Activated CD4-positive, alpha-beta memory T cell treated with anti-CD3 and anti-CD28 coated beads, Interleukin-2, amount 10 ng/mL, durations not matched to agents 7 days and 5 days (primary cell): ENCODE data around the gene ZNF565. TPM values are rescaled to one million over a fixed set of nuclear protein-coding genes. Genes with fewer than 3 reads are reported as not detected.
"Not testable (repeated sequence)": the region's sequence is repeated elsewhere in the genome, so short reads cannot be mapped to it uniquely, and the experiment has no call there.

Experiments used
- CTCF ChIA-PET: fragments of 350-600 bp; sonication (Branson Sonifier 250); formaldehyde crosslinking; loops from one replicate; lab custom pipeline; 2021; ENCODE audit warnings: antibody characterized with exemption, inconsistent platforms; lab: Charles Lee
- POLR2A ChIA-PET: fragments of 350-600 bp; sonication (Branson Sonifier 250); formaldehyde crosslinking; loops from one replicate; lab custom pipeline; 2021; ENCODE audit warnings: antibody characterized with exemption; lab: Charles Lee
- DNase-seq: peaks from one replicate; pipeline ENCODE4 v3.0.0-alpha.2; 2020
- H3K27ac Mint-ChIP-seq: one replicate; pipeline ENCODE4 v1.8.0; 2021; ENCODE audit warnings: mild to moderate bottlenecking, mixed read lengths
- H3K27me3 Mint-ChIP-seq: one replicate; pipeline ENCODE4 v1.8.0; 2021; ENCODE audit warnings: mixed read lengths
- H3K36me3 Mint-ChIP-seq: one replicate; pipeline ENCODE4 v1.8.0; 2021; ENCODE audit warnings: low read depth, mixed read lengths
- H3K4me1 Mint-ChIP-seq: one replicate; pipeline ENCODE4 v1.8.0; 2021; ENCODE audit warnings: mixed read lengths
- H3K4me3 Mint-ChIP-seq: one replicate; pipeline ENCODE4 v1.8.0; 2021; ENCODE audit warnings: mild to moderate bottlenecking, mixed read lengths
- H3K9me3 Mint-ChIP-seq: one replicate; pipeline ENCODE4 v1.8.0; 2021; ENCODE audit warnings: mixed read lengths
- total RNA-seq, 2 experiments: library from RNA; stranded (reverse); gene quantifications; one replicate each; pipeline ENCODE4 v1.2.3, GENCODE V29; 2021

The ZNF565 gene
- total RNA-seq, 2 experiments from 2014 or later, result 2.0 to 3.5 TPM

DNA sequence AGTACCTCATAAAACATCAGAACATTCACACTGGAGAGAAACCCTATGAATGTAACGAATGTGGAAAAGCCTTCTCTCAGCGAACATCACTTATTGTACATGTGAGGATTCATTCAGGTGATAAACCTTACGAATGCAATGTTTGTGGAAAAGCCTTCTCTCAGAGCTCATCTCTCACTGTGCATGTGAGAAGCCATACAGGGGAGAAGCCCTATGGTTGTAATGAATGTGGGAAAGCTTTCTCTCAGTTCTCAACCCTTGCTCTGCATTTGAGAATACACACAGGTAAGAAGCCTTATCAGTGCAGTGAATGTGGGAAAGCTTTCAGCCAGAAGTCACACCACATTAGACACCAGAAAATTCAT lies 22.5 kb upstream of the ZNF565 start:
- H3K4me3 Mint-ChIP-seq, result no peak overlapping the region
- peaks cover 70% of the 10 kb centered on the region for H3K9me3 Mint-ChIP-seq
- H3K27ac Mint-ChIP-seq, result no peak overlapping the region
- H3K36me3 Mint-ChIP-seq, result peaks cover 82% of the 10 kb centered on the region
- no peaks in the 10 kb centered on the region for H3K27me3 Mint-ChIP-seq
- POLR2A ChIA-PET, result interaction anchor here (1.3 kb wide), 1 partner anchor 22 kb away, joined by 3 read pairs; the partner anchor contains the start of genes ZNF146 and ZNF565
- H3K4me1 Mint-ChIP-seq, result no peaks in the 10 kb centered on the region
- no peak for DNase-seq
- CTCF ChIA-PET, result no interaction called here

DNA sequence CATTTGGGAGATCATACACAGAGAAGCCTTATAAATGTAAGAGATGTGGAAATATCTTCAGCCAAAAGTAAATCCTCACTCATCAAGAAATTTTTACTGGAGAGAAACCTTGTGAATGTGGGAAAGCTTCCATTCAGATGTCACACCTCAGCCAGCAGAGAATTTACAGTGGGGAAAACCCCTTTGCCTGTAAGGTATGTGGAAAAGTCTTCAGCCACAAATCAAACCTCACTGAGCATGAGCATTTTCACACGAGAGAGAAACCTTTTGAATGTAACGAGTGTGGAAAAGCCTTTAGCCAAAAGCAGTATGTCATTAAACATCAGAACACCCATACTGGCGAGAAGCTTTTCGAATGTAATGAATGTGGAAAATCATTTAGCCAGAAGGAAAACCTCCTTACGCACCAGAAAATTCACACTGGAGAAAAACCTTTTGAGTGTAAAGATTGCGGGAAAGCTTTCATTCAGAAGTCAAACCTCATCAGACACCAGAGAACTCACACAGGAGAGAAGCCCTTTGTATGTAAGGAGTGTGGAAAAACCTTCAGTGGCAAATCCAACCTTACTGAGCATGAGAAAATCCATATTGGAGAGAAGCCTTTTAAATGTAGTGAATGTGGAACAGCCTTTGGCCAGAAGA lies 22.0 kb upstream of the ZNF565 start:
- Mint-ChIP-seq H3K36me3 (peaks cover 87% of the 10 kb centered on the region), H3K9me3 (peaks cover 67% of the 10 kb centered on the region), H3K27me3 (no peaks in the 10 kb centered on the region), H3K27ac (no peak overlapping the region), H3K4me3 (no peak overlapping the region), H3K4me1 (no peaks in the 10 kb centered on the region)
- POLR2A ChIA-PET, result interaction anchor here (1.3 kb wide), 1 partner anchor 22 kb away, joined by 3 read pairs; the partner anchor contains the start of genes ZNF146 and ZNF565
- CTCF ChIA-PET, result no interaction called here
- no peak for DNase-seq

DNA sequence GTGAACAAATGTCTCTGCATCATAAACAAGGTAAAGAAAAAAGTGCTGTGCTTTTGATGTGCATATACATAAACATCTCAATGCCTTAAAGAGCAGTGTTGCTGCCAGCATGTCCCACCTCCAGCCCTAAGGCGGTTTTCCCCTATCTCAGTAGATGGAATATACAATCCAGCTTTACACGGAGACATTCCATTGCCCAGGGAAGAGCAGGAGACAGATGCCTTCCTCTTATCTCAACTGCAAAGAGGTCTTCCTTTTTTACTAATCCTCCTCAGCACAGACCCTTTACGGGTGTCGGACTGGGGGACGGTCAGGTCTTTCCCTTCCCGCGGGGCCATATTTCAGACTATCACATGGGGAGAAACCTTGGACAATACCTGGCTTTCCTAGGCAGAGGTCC lies 19.2 kb upstream of the ZNF565 start:
- DNase-seq, H3K4me3 Mint-ChIP-seq, H3K4me1 Mint-ChIP-seq, H3K27ac Mint-ChIP-seq, POLR2A ChIA-PET, H3K27me3 Mint-ChIP-seq, CTCF ChIA-PET: not testable (repeated sequence)
- Mint-ChIP-seq H3K9me3 (peaks cover 65% of the 10 kb centered on the region), H3K36me3 (peaks cover 98% of the 10 kb centered on the region)

DNA sequence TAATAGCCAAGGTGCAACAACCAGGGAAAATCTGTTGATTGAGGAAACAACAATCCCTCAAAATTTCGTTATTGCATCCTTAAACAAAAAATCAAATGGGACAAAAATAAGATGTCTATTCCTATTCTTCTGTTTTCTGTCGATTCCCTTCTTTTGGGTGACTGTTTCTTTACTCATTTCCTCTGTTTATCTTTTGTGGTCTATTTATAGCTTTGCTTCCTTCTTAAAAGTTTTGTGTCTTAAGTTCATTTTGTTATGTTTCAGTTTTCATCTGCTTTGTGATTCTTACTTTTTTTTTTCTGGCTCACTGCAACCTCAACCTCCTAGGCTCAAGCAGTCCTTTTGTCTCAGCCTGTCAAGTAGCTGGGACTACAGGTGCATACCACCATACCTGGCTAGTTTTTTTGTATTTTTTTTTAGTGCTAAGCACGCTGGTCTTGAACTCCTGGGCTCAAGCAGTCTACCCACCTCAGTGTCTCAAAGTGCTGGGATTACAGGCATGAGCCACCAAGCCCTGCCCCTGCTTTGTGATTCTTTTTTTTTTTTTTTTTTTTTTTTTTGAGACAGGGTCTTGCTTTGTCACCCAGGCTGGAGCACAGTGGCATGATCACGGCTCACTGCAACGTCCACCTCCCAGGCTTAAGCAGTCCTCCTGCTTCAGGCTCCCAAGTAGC lies 10.9 kb upstream of the ZNF565 start:
- Mint-ChIP-seq H3K9me3 (peaks cover 47% of the 10 kb centered on the region), H3K4me1 (peaks cover 22% of the 10 kb centered on the region), H3K27ac (peak overlapping the region; percentile 77), H3K4me3 (peak overlapping the region; percentile 33), H3K36me3 (peaks cover 92% of the 10 kb centered on the region), H3K27me3 (no peaks in the 10 kb centered on the region)
- DNase-seq, result no peak
- POLR2A ChIA-PET, result interaction anchor here (2.9 kb wide), 1 partner anchor 10 kb away, joined by 20 read pairs; the partner anchor contains the start of genes ZNF146 and ZNF565
- CTCF ChIA-PET, result no interaction called here

DNA sequence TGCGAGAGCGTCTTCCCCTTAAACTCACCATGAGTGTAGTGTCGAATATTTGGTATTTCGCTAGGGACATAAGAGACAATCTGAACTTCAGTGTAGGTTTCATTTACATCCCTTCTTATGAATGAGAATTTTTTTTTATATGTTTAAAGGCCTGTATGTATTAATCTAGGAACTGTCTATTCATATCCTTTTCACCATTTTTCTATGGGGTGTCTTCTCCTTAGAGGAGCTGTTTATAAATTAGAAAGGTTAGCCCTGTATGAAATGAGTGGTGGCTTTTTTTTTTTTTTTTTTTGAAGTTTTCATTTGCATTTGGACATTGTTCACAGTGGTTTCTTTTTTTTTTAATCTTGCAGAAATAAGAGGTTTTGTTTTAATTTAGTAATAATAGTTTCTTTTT lies 8.0 kb upstream of the ZNF565 start:
- Mint-ChIP-seq H3K27me3 (no peaks in the 10 kb centered on the region), H3K27ac (no peak overlapping the region), H3K36me3 (peaks cover 80% of the 10 kb centered on the region), H3K4me3 (no peak overlapping the region), H3K4me1 (peaks cover 28% of the 10 kb centered on the region), H3K9me3 (peaks cover 38% of the 10 kb centered on the region)
- DNase-seq, result no peak
- ChIA-PET POLR2A (no interaction called here), CTCF (no interaction called here)

DNA sequence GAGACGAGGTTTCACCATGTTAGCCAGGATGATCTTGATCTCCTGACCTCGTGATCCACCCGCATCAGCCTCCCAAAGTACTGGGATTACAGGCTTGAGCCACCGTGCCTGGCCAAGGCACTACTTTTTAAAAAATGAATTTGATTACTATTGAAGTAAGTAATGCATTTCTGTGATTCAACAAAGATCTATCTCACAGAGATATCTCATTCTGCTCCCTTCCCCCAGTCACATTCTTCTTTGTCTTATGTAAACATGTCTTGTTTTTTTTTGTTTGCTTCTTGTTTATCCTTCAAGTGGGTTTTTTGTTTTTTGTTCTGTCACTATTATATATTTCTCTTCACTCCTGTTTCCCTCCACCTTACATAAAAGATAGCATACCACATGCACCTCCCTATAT lies 7.0 kb upstream of the ZNF565 start:
- ChIA-PET CTCF (no interaction called here), POLR2A (no interaction called here)
- H3K4me1 Mint-ChIP-seq, result peaks cover 34% of the 10 kb centered on the region
- H3K27ac Mint-ChIP-seq, result no peak overlapping the region
- peaks cover 78% of the 10 kb centered on the region for H3K36me3 Mint-ChIP-seq
- H3K9me3 Mint-ChIP-seq, result peaks cover 41% of the 10 kb centered on the region
- no peak for DNase-seq
- H3K4me3 Mint-ChIP-seq, result no peak overlapping the region
- no peaks in the 10 kb centered on the region for H3K27me3 Mint-ChIP-seq

DNA sequence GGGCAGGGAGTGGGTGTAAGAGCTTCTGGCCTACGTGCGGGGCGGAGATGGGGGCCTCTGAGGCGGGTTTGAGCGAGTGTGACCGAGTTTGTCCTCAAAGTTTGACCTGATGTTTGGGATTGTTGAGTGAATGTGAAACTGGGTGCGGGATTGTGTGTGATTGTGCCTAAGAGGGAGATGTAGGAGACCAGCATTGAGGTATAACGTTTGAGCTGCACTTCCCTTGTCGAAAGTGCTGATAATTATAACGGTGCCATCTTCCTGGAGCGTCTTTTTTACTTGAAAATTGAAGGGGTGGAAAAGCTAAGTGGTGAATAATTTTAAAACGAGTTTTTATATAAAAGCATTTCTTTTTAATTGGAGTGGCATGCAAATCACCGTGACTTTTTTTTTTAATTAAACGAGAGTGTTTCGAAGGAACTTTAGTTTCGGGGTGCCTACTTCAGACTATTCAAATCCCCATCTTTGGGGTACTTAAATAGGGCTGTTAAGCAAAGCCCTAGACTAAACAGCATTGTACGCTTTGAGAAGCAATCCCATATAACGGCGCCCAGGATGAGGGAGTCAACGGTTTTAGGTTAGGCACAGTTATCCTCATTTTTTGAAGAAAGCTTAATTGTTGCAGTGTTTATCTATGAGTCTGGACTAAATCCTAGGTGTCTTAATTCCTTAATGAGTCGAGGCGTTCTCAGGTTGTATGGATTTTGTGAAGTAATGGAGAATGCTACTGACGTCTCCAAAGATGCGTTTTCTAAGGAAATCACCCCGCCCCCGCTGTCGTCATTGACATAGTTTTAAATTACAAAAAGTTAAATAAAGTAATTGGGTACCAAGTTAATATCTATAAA lies 1.0 kb upstream of the ZNF565 start:
- H3K27me3 Mint-ChIP-seq, result no peaks in the 10 kb centered on the region
- peaks cover 29% of the 10 kb centered on the region for H3K36me3 Mint-ChIP-seq
- ChIA-PET POLR2A (interaction anchor here (0.6 to 2.6 kb wide), 24 partner anchors 9 to 1687 kb away, joined by 3 to 21 read pairs (median 5); partner anchors contain the start of genes ALKBH6, CAPNS1, POLR2I and TBCB), CTCF (interaction anchor here (0.6 to 1.9 kb wide), 7 partner anchors 45 to 619 kb away, joined by 3 to 22 read pairs (median 3); partner anchors contain the start of genes CAPNS1 and POLR2I)
- DNase-seq, result peak; percentile 18
- peaks cover 9% of the 10 kb centered on the region for H3K9me3 Mint-ChIP-seq
- peaks cover 19% of the 10 kb centered on the region for H3K4me1 Mint-ChIP-seq
- no peak overlapping the region for H3K27ac Mint-ChIP-seq
- H3K4me3 Mint-ChIP-seq, result no peak overlapping the region

DNA sequence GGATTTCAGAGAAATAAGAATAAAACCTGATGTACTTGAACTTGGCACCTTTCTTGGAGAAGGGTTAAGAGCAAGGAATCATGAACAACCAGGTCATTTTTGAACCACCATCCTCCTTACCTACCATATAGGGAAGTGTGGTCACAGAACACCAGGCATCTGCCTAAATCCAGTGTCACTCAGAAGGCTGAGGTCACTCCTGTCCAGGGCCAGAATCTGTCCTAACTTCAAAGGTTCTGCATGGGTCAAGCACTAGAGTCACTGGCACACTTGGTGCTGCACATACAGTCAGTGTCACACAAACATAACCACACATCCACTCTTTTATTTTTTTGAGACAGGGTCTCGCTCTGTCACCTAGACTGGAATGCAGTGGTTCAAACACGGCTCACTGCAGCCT lies 1.6 kb downstream of the ZNF565 start:
- H3K27ac Mint-ChIP-seq, result no peak overlapping the region
- no peaks in the 10 kb centered on the region for H3K27me3 Mint-ChIP-seq
- POLR2A ChIA-PET, result no interaction called here
- H3K4me1 Mint-ChIP-seq, result peaks cover 13% of the 10 kb centered on the region
- H3K9me3 Mint-ChIP-seq, result peaks cover 4% of the 10 kb centered on the region
- no peak for DNase-seq
- H3K4me3 Mint-ChIP-seq, result no peak overlapping the region
- CTCF ChIA-PET, result no interaction called here
- H3K36me3 Mint-ChIP-seq, result peaks cover 13% of the 10 kb centered on the region

DNA sequence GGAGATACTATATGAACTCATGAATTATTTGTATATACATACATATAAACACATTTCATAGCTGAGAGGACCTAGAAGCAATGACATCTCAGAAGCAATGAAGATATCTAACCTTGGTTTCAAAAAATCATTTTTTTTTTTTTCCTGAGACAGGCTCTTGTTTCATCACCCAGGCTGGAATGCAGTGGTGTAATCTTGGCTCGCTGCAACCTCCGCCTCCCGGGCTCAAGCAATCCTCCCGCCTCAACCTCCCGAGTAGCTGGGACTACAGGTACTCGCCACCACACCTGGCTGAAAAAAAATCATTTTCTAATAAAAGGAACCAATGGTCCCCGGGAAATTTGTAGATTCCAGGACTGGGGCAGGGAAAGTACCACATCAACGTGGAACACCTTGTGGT lies 4.0 kb downstream of the ZNF565 start:
- Mint-ChIP-seq H3K9me3 (no peaks in the 10 kb centered on the region), H3K27me3 (no peaks in the 10 kb centered on the region), H3K36me3 (no peaks in the 10 kb centered on the region), H3K27ac (no peak overlapping the region), H3K4me1 (no peaks in the 10 kb centered on the region), H3K4me3 (no peak overlapping the region)
- ChIA-PET POLR2A (no interaction called here), CTCF (no interaction called here)
- DNase-seq, result no peak

DNA sequence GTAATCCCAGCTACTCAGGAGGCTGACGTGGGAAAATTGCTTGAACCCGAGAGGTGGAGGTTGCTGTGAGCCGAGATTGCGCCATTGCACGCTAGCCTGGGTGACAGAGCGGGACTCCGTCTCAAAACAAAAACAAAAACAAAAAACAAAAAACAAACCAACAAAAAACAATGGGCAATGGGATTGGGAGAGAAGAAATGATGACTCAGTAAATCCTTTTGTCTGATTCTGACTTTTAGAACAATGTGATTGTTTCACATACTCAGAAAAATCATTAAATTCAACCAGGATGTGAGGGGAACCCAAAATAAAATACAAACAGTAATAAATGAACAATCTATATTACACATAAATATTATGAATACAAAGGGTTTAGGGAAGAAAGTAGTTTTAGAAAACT lies 5.1 kb downstream of the ZNF565 start:
- POLR2A ChIA-PET, result no interaction called here
- CTCF ChIA-PET, result no interaction called here

DNA sequence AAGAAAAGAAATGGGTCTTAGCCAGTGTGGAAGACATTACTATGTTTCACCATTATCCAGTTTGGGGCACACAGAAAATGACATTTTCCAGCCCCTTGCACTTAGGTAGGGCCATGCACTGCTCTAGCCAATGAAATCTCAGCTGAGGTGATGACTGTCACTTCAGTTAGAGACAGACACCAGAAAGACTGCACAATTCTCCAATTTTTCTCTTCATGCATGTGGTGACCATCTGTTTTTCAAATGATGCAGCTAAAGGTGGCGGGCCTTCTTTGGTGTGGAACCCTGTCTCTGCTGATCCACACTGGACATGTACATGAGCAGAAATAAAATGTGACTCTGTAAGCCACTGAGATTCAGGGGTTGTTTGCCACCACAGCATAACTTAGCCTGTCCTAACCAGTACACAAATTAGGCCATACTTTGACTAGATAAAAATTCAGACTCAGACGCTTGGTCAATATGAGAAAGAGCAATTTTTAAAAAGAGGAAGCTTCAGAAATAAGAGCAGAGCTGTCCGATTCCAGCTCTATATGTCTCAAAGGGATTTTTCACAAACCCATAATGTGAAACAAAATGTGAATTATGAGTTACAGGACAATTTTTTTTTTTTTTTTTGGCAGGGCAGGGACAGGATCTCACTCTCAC lies 6.7 kb downstream of the ZNF565 start:
- H3K4me1 Mint-ChIP-seq, result no peaks in the 10 kb centered on the region
- ChIA-PET CTCF (interaction anchor here (0.7 to 1.3 kb wide), 2 partner anchors 80 to 865 kb away, joined by 3 read pairs; no protein-coding TSS in a partner anchor), POLR2A (no interaction called here)
- DNase-seq, result no peak
- H3K27me3 Mint-ChIP-seq, result no peaks in the 10 kb centered on the region
- no peaks in the 10 kb centered on the region for H3K36me3 Mint-ChIP-seq
- no peaks in the 10 kb centered on the region for H3K9me3 Mint-ChIP-seq
- H3K27ac Mint-ChIP-seq, result no peak overlapping the region
- no peak overlapping the region for H3K4me3 Mint-ChIP-seq

More for the DNA sequence above, 5.1 kb downstream of the ZNF565 start:
- no peak for DNase-seq
- Mint-ChIP-seq H3K4me3 (no peak overlapping the region), H3K36me3 (no peaks in the 10 kb centered on the region), H3K4me1 (no peaks in the 10 kb centered on the region), H3K27me3 (no peaks in the 10 kb centered on the region), H3K9me3 (no peaks in the 10 kb centered on the region), H3K27ac (no peak overlapping the region)

DNA sequence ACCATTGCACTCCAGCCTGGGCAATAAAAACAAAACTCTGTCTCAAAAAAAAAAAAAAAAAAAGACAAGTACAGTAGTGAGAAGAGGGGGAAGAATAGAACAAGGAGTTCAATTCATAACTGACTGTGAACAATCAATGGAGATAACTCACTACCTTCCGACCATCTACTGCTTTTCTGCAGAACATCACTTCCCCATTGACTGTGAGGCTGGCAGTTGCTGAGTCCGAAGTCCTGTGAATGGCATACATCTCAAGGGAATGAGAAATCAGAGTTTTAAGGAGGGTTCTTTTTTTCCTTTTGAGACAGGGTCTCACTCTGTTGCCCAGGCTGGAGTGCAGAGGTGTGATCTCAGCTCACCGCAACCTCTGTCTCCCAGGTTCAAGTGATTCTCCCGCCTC lies 11.2 kb downstream of the ZNF565 start:
- Mint-ChIP-seq H3K27me3 (no peaks in the 10 kb centered on the region), H3K27ac (no peak overlapping the region), H3K4me3 (no peak overlapping the region), H3K9me3 (no peaks in the 10 kb centered on the region), H3K36me3 (no peaks in the 10 kb centered on the region), H3K4me1 (no peaks in the 10 kb centered on the region)
- DNase-seq, result no peak
- POLR2A ChIA-PET, result no interaction called here
- CTCF ChIA-PET, result no interaction called here
